Esophagus muscularis mucosa (tissue), 3 donors: Measurements from ENCODE around the gene PTRH1.

Experiments
- CTCF ChIP-seq, 3 experiments: fragments of 200-600 bp in 2 of 3; fragments of 450-650 bp in 1 of 3; sonication (generic) in 2 of 3; IDR thresholded peaks; one replicate each; pipeline ENCODE4 v1.5.1; 2017 to 2019; ENCODE audit warnings: antibody characterized with exemption in 3 of 3, mild to moderate bottlenecking in 2 of 3, moderate library complexity in 1 of 3
- POLR2A ChIP-seq: fragments of 450-650 bp; IDR thresholded peaks from one replicate; pipeline ENCODE4 v1.6.1; 2017; ENCODE audit warnings: antibody characterized with exemption, moderate library complexity, mild to moderate bottlenecking, low read depth
- POLR2AphosphoS5 ChIP-seq, 2 donors: sonication (generic); formaldehyde crosslinking; IDR thresholded peaks; one replicate each; pipeline ENCODE4 v1.6.1; 2017; ENCODE audit warnings: antibody characterized with exemption in 2 of 2

GRCh38 chr9:127762111-127762676 lies 46.7 kb upstream of the PTRH1 start:
- TF ChIP-seq CTCF (IDR thresholded peaks at IDR 0.05) (no peak), POLR2A (no peak), POLR2AphosphoS5 (IDR thresholded peaks at IDR 0.05) (peak in 1 of 2 donors; percentile 5)
